Kidney capillary endothelial cell (primary cell): ENCODE measurements around the gene IRF2BP2.
"Not testable (repeated sequence)": the region's sequence is repeated elsewhere in the genome, so short reads cannot be mapped to it uniquely, and the experiment has no call there.

Source experiments
- DNase-seq: peaks from one replicate; pipeline ENCODE4 v3.0.0-alpha.2; 2018; ENCODE audit warnings: low spot score

Gene IRF2BP2

DNA sequence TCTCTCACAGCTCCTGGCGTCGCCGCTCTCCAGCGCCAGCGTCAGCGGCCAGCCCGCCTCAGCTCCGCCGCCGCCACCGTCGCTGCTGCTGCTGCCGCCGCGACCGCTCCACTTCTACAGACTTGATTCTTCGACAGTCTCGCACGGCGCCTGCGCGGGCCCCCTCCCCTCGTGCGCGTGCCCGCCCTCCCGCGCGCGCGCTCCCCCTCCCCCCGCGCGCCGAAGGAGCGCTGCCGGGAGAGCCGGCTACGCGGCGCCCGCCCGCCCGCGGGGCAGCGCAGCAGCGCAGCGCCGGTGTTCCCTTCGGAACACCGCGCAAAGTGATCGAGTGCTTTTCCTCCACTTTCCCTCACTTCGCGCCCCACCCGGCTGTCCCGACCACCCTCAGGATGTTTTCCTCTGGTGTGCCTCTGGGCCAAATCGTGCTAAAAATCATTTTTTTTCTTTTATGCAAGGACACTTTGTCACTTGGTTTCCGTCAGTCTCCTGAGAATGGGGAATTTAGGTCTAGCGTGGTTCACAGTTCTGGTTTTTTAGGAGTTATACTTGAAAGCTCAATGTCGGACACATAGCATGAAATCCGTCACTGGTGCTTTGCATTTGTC lies at the start of gene IRF2BP2:
TSS of gene IRF2BP2 (minus strand) at position 118 of the 605 bp plus-strand sequence. CDS start 684 bp downstream, outside the sequence.
- peak; percentile 81 for DNase-seq

DNA sequence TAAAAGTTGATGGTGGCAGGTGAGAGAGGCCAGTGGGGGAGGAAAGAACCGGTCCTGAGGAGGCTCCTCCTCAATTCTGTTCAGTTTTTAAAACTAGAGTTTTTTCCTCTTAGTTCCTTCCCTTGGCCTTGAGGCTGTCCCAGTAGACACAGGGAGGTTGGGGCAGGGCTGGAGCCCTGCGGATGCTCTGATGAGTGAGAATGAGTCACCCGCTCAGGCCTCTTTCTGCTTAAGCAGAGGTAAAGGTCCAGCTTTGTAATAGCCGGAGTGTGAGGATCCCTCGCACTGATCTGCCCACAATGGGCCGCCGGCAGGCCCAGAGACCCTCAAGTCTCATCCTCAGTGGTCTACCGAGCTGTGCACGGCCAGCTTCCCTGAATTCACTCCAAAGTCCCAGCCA lies 49.6 kb upstream of the IRF2BP2 start:
- peak; percentile 70 for DNase-seq

DNA sequence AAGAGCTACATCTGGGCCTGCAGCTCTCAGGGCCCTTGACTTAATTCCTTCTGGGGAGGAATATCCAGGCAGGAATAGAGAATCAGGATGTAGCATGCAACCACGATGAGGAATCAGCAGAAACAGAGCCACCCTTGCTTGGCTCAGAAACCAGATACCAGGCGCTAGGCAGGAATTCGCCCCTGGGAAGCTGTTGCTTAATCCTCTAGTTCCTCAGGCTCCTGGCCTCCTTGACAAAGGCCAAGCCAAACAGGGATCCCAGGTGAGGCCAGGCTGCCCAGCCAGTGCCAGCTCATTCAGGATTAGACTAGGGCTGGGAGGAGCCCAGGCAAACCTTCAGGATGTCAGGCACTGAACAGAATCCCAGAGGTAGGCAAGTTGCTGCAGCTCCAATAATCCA lies 48.2 kb upstream of the IRF2BP2 start:
- DNase-seq = peak; percentile 6

DNA sequence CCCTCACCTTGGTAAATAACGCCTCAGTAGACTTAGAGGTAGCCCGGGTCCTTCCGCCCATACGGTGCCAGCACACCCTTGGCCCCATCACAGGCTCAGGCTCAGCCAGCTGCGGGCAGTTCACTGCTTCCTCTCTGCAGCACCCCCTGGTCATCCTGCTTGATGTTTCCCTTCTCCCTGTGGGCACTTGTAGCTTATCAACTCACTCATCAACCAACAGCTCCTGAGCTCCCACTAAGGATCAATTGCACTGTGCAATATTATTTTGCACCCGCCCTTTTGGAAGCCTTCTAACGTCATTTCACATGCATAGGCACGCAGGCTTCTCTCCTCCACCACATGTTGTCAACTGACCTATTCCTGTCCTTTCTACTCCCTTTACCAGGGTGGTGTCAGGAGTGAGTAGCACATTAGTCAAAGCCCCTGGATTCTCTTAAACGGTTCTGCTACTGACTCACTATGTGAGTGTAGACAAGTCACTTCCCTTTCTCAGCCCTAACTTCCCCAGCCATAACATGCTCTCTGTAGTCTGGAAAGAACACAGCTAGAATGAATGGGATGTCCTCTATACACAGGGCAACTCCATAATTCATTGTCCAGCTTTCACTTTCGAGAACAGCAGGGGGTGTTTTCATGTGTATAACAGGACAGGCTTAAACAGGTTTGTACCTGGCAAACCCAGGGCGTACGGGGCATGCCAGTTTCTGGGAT lies 47.1 kb upstream of the IRF2BP2 start:
- peak; percentile 99 for DNase-seq

- no peak for DNase-seq
Measured at GRCh38 chr1:234656070-234656895, 46.3 kb upstream of the IRF2BP2 start.

DNA sequence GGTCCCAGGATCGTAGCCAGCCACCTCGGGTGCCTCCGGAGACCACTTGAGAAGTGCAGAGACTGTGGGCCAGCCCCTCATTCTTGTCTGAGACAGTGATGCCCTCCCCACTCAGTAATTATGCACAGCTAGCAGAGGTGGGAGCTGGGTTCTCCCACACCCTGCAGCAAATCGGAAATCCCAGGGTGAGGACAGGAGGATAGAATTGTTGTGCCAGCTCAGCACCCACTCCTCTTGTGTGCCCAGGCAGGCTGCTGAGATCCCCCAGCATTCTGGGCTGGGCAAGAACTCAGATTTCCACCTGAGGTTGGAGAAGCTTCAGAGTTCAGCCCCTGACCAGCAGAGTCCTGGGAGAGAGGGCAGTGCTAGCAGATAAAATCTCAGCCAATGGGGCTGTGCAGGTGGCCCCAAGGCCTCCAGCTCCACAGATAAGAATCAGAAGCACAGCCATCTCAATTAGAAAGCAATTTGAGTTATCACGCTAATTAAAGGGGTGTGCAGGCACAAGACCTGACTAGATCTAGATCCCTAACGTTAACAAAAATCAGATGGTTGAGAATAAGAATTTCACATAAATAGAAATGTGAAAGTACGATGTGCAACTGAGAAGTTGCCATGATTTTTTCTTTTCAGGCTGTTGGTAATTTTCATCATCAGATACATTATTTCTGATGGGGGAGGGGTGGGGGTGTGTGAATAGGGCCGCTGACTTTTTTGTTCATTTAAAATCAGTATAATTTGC lies 45.5 kb upstream of the IRF2BP2 start:
- DNase-seq = no peak

GRCh38 chr1:234654002-234654733 lies 44.2 kb upstream of the IRF2BP2 start:
- no peak for DNase-seq

GRCh38 chr1:234649432-234650081 lies 39.6 kb upstream of the IRF2BP2 start:
- no peak for DNase-seq

DNA sequence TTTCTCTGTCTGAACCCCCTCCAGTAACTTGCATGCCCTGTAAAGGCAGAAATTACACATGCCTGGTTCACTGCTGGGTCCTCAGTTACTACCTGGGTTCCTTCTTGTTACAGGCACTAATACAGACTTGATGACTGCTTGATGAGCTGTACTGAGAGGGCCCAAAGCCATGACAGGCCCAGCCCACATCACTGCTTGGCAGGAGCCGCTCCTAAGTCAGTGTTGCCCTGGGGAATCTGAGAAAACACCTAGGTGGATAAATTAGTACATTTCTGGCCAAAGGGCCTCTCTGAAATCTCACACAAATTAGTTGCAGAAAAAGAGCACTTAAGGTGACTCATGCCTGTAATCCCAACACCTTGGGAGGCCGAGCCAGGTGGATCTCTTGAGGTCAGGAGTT lies 37.8 kb upstream of the IRF2BP2 start:
- no peak for DNase-seq

DNA sequence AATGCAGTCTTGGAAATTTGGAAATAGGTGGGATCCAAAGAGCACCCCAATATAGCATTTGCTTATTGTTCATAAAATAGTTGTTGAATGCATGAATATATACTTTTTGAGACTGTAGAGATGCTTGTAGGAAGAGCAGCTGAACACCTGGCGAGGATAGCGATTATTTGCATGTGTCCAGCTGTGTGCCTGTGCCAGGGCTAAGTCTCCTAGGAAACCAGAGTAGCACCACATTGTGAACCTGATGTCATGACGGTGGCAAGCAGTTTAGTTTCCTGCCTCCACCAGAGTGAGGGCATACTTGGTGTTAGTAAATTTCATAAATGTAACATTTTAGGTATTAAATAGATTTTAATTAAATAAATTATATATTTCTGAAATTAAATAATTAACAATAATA lies 37.3 kb upstream of the IRF2BP2 start:
- no peak for DNase-seq

- DNase-seq = no peak
Measured at GRCh38 chr1:234645964-234646363, 36.0 kb upstream of the IRF2BP2 start.

DNA sequence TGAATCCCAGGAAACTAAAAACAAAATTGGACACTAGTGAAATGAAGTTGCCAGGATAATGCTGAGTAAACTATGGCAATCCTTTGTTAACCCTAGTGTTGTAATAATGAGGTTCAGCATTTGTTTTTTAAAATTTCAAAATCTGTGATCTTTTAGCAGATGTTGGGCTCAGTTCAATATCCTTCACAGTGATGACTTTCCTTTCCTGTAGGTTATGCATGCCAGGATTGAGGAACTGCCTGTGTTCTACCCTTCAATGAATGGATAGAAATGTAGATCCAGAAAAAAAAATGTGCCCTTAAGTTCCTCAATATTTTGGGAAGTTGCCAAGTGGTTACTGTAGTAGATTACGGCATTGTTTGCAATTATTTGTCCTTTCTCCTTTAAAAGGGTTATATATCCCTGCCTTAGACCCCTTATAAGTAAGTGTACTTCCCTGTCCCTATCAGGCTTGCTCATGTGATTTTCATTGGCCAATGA lies 35.5 kb upstream of the IRF2BP2 start:
- DNase-seq = no peak

- DNase-seq = no peak
Measured at GRCh38 chr1:234644928-234645327, 35.0 kb upstream of the IRF2BP2 start.

DNA sequence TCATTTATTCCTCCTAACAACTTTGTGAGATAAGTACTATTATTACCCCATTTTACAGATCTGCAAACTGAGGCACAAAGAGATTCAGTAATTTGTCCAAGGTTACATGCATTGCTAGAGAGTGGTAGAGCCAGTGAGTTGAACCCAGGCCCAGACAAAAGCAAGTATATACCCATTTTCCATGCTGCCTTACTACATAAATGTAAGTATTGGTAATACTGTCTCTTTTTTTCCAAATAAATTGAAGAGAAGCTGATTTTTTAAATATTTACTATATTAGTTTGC lies 33.8 kb upstream of the IRF2BP2 start:
- DNase-seq = no peak

DNA sequence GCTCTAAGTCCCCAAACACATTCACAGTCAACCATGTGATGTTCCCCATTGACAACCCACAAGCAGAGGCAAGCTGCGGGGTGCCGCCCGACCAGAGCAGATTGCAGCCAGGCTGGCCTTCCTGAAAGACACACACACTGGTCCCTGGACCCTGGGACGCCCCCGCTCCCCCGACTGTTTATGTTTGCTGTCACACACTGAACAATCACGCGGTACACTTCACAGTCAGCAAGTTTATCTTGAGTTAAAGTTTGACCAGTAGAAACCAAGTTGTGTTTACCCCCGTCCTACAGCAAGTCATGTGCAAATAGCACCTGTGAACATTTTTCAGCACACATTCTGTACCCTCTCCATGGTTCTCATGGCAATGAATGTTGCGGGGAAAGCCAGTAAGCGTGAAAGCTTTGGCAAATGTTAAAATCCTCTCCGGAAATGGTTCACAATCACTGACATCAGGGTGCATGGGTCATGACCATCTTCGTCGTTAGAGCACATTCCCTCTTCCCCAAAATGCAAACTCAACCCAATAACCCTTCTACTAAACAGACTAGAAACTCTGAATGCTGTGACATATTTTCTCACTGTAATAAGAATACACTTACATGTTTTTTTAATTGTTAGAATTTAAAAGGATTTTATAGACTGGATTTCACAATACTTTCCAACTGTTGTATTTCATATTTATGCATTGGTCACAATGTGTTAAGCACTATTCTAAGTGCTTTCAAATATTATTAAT lies 33.3 kb upstream of the IRF2BP2 start:
- DNase-seq = no peak

- DNase-seq = no peak
Measured at GRCh38 chr1:234642428-234642827, 32.5 kb upstream of the IRF2BP2 start.

DNA sequence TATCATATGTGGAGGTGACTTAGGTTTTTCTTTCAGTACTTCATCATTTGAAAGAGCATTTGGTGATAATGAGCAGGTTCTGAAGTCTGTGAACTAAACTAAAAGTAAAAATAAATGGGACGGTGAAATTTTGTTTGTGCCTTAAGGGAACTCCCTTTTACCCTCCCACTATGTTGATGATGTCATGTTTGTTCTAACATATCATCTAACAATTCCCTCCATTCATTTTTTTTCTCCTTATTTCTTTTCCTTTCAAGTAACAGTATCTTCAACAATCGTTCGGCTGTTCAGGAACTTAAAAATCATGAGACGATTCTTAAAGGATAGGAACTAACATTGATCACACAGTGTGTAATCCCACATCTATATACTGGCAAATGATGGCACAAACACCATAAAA lies 30.0 kb upstream of the IRF2BP2 start:
- DNase-seq = no peak

DNA sequence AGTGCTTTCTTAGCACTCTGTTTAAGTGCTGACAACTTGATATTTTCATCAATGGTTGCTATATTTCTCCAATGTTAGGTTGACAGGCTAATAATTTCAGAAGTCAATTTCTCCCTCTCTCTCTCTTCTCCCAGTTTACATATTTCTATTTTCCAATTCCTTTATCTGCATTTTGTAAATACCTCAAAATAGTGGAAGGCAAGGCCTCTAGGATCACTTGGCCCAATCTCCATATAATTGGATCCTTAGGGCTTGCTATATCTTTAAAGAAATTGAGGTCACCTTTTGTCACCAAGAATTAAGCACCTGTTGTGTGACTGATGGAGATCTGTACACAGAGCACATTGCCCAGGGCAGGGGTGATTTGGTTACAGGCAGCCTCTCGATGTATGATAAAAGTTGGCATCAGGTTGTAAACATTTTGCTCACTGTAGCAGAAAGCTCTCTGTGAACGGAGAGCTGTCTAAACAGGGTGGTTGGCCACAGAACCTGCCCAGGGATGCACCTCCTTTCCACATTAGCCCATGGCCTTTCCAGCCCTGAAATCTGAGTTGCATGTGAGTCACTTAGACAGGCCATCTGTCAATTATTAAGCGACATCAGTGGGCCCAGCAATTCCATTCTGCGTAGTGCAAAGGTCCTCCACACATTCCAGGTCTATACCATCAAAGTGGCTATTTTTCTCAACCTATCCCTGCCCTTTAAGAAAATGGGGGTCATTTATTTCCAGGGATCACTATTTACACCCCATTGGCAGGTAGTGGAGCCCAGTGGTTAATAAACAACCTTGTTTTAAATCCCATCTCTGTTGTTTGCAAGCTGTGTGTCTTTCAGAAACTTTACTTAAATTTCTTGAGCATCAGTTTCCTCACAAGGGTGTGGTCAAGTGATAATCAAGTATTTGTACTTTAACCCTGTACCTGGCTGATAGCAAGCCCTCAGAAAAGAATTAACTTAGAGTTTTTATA lies 29.1 kb upstream of the IRF2BP2 start:
- no peak for DNase-seq

- DNase-seq = not testable (repeated sequence)
Measured at GRCh38 chr1:234634922-234635321, 24.9 kb upstream of the IRF2BP2 start.
